HEK293T (cell line): ENCODE results near the gene ICAM1.

Experiments used
- BHLHE40 ChIP-seq: fragments of 450-650 bp; IDR thresholded peaks from 2 replicates; pipeline ENCODE4 v1.6.1; 2016; ENCODE audit warnings: mild to moderate bottlenecking, moderate library complexity, borderline replicate concordance
- CTBP1 ChIP-seq: fragments of 450-650 bp; IDR thresholded peaks from 2 replicates; pipeline ENCODE4 v1.6.1; 2016; ENCODE audit warnings: borderline replicate concordance
- FOXA1 ChIP-seq: fragments of 450-650 bp; IDR thresholded peaks from 2 replicates; pipeline ENCODE4 v1.6.1; 2016; ENCODE audit warnings: mild to moderate bottlenecking
- FOXM1 ChIP-seq: fragments of 450-650 bp; IDR thresholded peaks from 2 replicates; pipeline ENCODE4 v1.6.1; 2017; ENCODE audit warnings: mild to moderate bottlenecking, borderline replicate concordance
- PKNOX1 ChIP-seq: fragments of 450-650 bp; IDR thresholded peaks from 2 replicates; pipeline ENCODE4 v1.6.1; 2016
- SP1 ChIP-seq: fragments of 450-650 bp; IDR thresholded peaks from 2 replicates; pipeline ENCODE4 v1.6.1; 2017
- TARDBP ChIP-seq: fragments of 450-650 bp; IDR thresholded peaks from 2 replicates; pipeline ENCODE4 v1.6.1; 2016
- ZNF384 ChIP-seq: fragments of 450-650 bp; IDR thresholded peaks from 2 replicates; pipeline ENCODE4 v1.6.1; 2016

- no peak for TF ChIP-seq SP1
- no peak for TF ChIP-seq ZNF384
- TF ChIP-seq TARDBP: no peak
- no peak for TF ChIP-seq FOXA1
- no peak for TF ChIP-seq FOXM1
- no peak for TF ChIP-seq CTBP1
- no peak for TF ChIP-seq BHLHE40
- no peak for TF ChIP-seq PKNOX1
These were observed 19.5 kb downstream of the ICAM1 start for GRCh38 chr19:10290357-10290875.
